DLD1 (cell line): ENCODE data around the gene CFAP47.
"Not testable (repeated sequence)": the region's sequence is repeated elsewhere in the genome, so short reads cannot be mapped to it uniquely, and the experiment has no call there.

Experiments
- in situ Hi-C: cut with HindIII; loops from 2 replicates; pipeline ENCODE4 v1.10.0; 2017; ENCODE audit warnings: low sequenced_read_pairs

The CFAP47 gene

GRCh38 chrX:35919536-35920309 is at the start of gene CFAP47:
TSS of gene CFAP47 (plus strand) at chrX:35919734. CDS start at chrX:35919800, 66 bp downstream.
- in situ Hi-C loops = no loop called here

- in situ Hi-C loops = no loop called here
Observed at GRCh38 chrX:35880601-35881000, 38.9 kb upstream of the CFAP47 start.

GRCh38 chrX:35886135-35886534 is 33.4 kb upstream of the CFAP47 start:
- in situ Hi-C loops = no loop called here

GRCh38 chrX:35890699-35891098 is 28.8 kb upstream of the CFAP47 start:
- in situ Hi-C loops = no loop called here

- in situ Hi-C loops = not testable (repeated sequence)
Observed at GRCh38 chrX:35986816-35987215, 67.3 kb downstream of the CFAP47 start.

- in situ Hi-C loops = no loop called here
Observed at GRCh38 chrX:36007207-36007606, 87.7 kb downstream of the CFAP47 start.

GRCh38 chrX:36019125-36019524 is 99.6 kb downstream of the CFAP47 start:
- in situ Hi-C loops = no loop called here

GRCh38 chrX:36035550-36035949 is 116.0 kb downstream of the CFAP47 start:
- in situ Hi-C loops = no loop called here

GRCh38 chrX:36062778-36063177 is 143.2 kb downstream of the CFAP47 start:
- in situ Hi-C loops = no loop called here

- in situ Hi-C loops = no loop called here
Observed at GRCh38 chrX:36071061-36071460, 151.5 kb downstream of the CFAP47 start.

GRCh38 chrX:36075009-36075408 is 155.5 kb downstream of the CFAP47 start:
- in situ Hi-C loops = not testable (repeated sequence)

GRCh38 chrX:36083256-36083655 is 163.7 kb downstream of the CFAP47 start:
- in situ Hi-C loops = no loop called here

- in situ Hi-C loops = no loop called here
Observed at GRCh38 chrX:36087366-36087765, 167.8 kb downstream of the CFAP47 start.

GRCh38 chrX:36088939-36089338 is 169.4 kb downstream of the CFAP47 start:
- in situ Hi-C loops = not testable (repeated sequence)

GRCh38 chrX:36102425-36102824 is 182.9 kb downstream of the CFAP47 start:
- in situ Hi-C loops = no loop called here

- in situ Hi-C loops = no loop called here
Observed at GRCh38 chrX:36116222-36116621, 196.7 kb downstream of the CFAP47 start.

- in situ Hi-C loops = no loop called here
Observed at GRCh38 chrX:36159254-36159653, 239.7 kb downstream of the CFAP47 start.

GRCh38 chrX:36160081-36160480 is 240.5 kb downstream of the CFAP47 start:
- in situ Hi-C loops = no loop called here

GRCh38 chrX:36198575-36198974 is 279.0 kb downstream of the CFAP47 start:
- in situ Hi-C loops = no loop called here

- in situ Hi-C loops = no loop called here
Observed at GRCh38 chrX:36199928-36200327, 280.4 kb downstream of the CFAP47 start.

GRCh38 chrX:36214924-36215323 is 295.4 kb downstream of the CFAP47 start:
- in situ Hi-C loops = no loop called here

GRCh38 chrX:36218801-36219200 is 299.3 kb downstream of the CFAP47 start:
- in situ Hi-C loops = no loop called here
